ENCODE data around the gene ATP4A. TPM values are rescaled to one million over a fixed set of nuclear protein-coding genes. Genes with fewer than 3 reads are reported as not detected.
"Not testable (repeated sequence)": the region's sequence is repeated elsewhere in the genome, so short reads cannot be mapped to it uniquely, and the experiment has no call there.

ATP4A gene
- total and polyA plus RNA-seq, 8 donors: not detected

DNA sequence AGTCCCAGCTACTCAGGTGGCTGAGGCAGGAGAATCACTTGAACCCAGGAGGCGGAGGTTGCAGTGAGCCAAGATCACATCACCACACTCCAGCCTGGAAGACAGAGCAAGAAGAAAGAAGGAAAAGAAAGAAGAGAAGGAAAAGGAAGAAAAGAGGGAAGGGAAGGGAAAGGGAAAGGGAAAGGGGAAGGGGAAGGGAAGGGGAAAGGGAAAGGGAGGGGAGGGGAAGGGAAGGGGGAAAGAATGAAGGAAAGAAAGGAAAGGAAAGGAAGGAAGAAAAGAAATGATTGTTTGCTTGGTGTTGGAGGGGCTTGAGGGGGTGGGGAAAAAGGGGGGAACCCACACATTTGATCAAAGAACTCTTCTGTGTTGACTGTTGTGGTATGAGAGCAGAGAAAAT lies 32.5 kb upstream of the ATP4A start:
- intact Hi-C loops (cut with DNase I): no loop called here
- H3K9me3 ChIP-seq: no peaks in the 10 kb centered on the region
- TF ChIP-seq, protein P1, sequence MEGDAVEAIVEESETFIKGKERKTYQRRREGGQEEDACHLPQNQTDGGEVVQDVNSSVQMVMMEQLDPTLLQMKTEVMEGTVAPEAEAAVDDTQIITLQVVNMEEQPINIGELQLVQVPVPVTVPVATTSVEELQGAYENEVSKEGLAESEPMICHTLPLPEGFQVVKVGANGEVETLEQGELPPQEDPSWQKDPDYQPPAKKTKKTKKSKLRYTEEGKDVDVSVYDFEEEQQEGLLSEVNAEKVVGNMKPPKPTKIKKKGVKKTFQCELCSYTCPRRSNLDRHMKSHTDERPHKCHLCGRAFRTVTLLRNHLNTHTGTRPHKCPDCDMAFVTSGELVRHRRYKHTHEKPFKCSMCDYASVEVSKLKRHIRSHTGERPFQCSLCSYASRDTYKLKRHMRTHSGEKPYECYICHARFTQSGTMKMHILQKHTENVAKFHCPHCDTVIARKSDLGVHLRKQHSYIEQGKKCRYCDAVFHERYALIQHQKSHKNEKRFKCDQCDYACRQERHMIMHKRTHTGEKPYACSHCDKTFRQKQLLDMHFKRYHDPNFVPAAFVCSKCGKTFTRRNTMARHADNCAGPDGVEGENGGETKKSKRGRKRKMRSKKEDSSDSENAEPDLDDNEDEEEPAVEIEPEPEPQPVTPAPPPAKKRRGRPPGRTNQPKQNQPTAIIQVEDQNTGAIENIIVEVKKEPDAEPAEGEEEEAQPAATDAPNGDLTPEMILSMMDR (IDR thresholded peaks at IDR 0.05): no peak
- no peaks in the 10 kb centered on the region for H3K36me3 ChIP-seq
- ATAC-seq: no peak
- peaks cover 0 to 28% of the 10 kb centered on the region in 2 donors for H3K27me3 ChIP-seq
- H3K4me1 ChIP-seq: no peaks in the 10 kb centered on the region
- no peak for DNase-seq
- no peak overlapping the region for H3K27ac ChIP-seq
- H3K4me3 ChIP-seq: no peak overlapping the region

DNA sequence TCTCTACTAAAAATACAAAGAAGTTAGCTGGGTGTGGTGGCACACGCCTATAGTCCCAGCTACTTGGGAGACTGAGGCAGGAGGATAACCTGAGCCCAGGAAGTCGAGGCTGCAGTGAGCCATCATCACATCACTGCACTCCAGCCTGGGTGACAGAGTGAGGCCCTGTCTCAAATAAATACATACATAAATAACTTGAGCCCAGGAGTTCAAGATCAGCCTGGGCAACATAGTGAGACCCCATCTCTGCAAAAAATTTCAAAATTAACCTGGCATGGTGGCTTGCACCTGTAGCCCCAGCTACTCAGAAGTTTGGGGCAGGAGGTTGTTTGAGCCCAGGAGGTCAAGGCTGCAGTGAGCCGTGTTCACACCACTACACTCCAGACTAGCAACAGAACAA lies 31.6 kb upstream of the ATP4A start:
- H3K4me3 ChIP-seq: not testable (repeated sequence)

GRCh38 chr19:35592226-35592625 lies 28.8 kb upstream of the ATP4A start:
- H3K36me3 ChIP-seq: no peaks in the 10 kb centered on the region
- ATAC-seq (peak; percentile 58), DNase-seq (peak in 2 of 4 donors; percentile 23 to 53)
- no peaks in the 10 kb centered on the region for H3K9me3 ChIP-seq
- H3K27ac ChIP-seq: no peak overlapping the region
- no peak overlapping the region for H3K4me3 ChIP-seq
- TF ChIP-seq, protein P1 (IDR thresholded peaks at IDR 0.05): peak; percentile 30 to 37
- intact Hi-C loops (cut with DNase I): no loop called here
- no peaks in the 10 kb centered on the region for H3K4me1 ChIP-seq
- H3K27me3 ChIP-seq: peaks cover 0 to 28% of the 10 kb centered on the region in 2 donors

More for the DNA sequence above, 31.6 kb upstream of the ATP4A start:
- H3K4me1 ChIP-seq; H3K27ac ChIP-seq; H3K9me3 ChIP-seq; ATAC-seq; intact Hi-C loops (cut with DNase I); H3K36me3 ChIP-seq; DNase-seq: not testable (repeated sequence)
- peaks cover 0 to 28% of the 10 kb centered on the region in 2 donors for H3K27me3 ChIP-seq

- no peak for DNase-seq
- peaks cover 0 to 32% of the 10 kb centered on the region in 2 donors for H3K27me3 ChIP-seq
- no peaks in the 10 kb centered on the region for H3K36me3 ChIP-seq
- ATAC-seq: no peak
- TF ChIP-seq, protein P1 (IDR thresholded peaks at IDR 0.05): no peak
- no peak overlapping the region for H3K4me3 ChIP-seq
- intact Hi-C loops (cut with DNase I): no loop called here
- H3K9me3 ChIP-seq: no peaks in the 10 kb centered on the region
- no peaks in the 10 kb centered on the region for H3K4me1 ChIP-seq
- no peak overlapping the region for H3K27ac ChIP-seq
Measured at GRCh38 chr19:35590875-35591274, 27.4 kb upstream of the ATP4A start.

DNA sequence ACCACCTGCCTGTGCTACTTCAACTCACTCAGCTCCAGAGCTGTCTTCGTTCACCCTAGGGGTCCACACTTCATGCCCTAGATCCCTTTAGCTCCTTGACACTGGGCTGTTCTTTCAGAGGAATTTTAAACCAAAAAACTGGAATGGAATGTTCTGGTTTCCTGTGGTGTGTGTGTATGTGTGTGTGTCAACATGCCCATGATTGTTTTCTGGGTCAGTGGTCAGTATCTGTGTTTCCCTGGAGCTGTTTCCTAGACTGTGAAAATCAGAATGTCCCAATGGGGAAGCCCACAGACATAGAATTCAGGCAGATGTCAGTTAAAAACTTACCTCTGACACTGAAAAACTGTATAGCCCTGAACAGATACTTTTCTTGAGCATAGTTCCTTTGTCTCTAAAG lies 23.9 kb upstream of the ATP4A start:
- intact Hi-C loops (cut with DNase I): no loop called here
- ATAC-seq: no peak
- H3K36me3 ChIP-seq: no peaks in the 10 kb centered on the region

More for the DNA sequence above, 23.9 kb upstream of the ATP4A start:
- H3K4me3 ChIP-seq: no peak overlapping the region
- H3K27ac ChIP-seq: no peak overlapping the region
- no peaks in the 10 kb centered on the region for H3K4me1 ChIP-seq
- TF ChIP-seq, protein P1 (IDR thresholded peaks at IDR 0.05): no peak
- H3K27me3 ChIP-seq: peaks cover 0 to 31% of the 10 kb centered on the region in 2 donors
- no peak for DNase-seq
- no peaks in the 10 kb centered on the region for H3K9me3 ChIP-seq

Measured in left lung (tissue), 10 donors.